NCI-H2081 (cell line): ENCODE results near the gene TIMM17B.

ENCODE experiments used
- DNase-seq, 2 experiments: peaks; one replicate each; lab custom pipeline; 2025; lab: John Stamatoyannopoulos, UW

TIMM17B gene

GRCh38 chrX:48897625-48898306, at the start of gene TIMM17B, which contains the start of gene PQBP1:
TSS of gene TIMM17B (minus strand) at chrX:48897768. CDS start at chrX:48897749, 19 bp downstream.
TSS of gene PQBP1 (plus strand) at chrX:48897930. CDS start at chrX:48898510, 580 bp downstream.
- DNase-seq, result peak; percentile 90 to 98

GRCh38 chrX:48945517-48946348, 48.2 kb upstream of the TIMM17B start:
- DNase-seq, result peak; percentile 19 to 24

- no peak for DNase-seq
Measured at GRCh38 chrX:48942895-48943294, 45.3 kb upstream of the TIMM17B start.

GRCh38 chrX:48940404-48940955, 42.9 kb upstream of the TIMM17B start:
- DNase-seq, result no peak

- DNase-seq, result no peak
Measured at GRCh38 chrX:48939524-48940228, 42.1 kb upstream of the TIMM17B start.

GRCh38 chrX:48938721-48939425, 41.3 kb upstream of the TIMM17B start:
- no peak for DNase-seq

GRCh38 chrX:48937054-48937907, 39.7 kb upstream of the TIMM17B start:
- no peak for DNase-seq

- no peak for DNase-seq
Measured at GRCh38 chrX:48936429-48937053, 39.0 kb upstream of the TIMM17B start.

- DNase-seq, result no peak
Measured at GRCh38 chrX:48935301-48935670, 37.7 kb upstream of the TIMM17B start.

- no peak for DNase-seq
Measured at GRCh38 chrX:48934581-48935300, 37.2 kb upstream of the TIMM17B start.

GRCh38 chrX:48933757-48934156, 36.2 kb upstream of the TIMM17B start:
- no peak for DNase-seq

- DNase-seq, result no peak
Measured at GRCh38 chrX:48927736-48928382, 30.3 kb upstream of the TIMM17B start.

GRCh38 chrX:48927123-48927522, 29.6 kb upstream of the TIMM17B start:
- DNase-seq, result no peak

- no peak for DNase-seq
Measured at GRCh38 chrX:48924270-48924669, 26.7 kb upstream of the TIMM17B start.

- DNase-seq, result no peak
Measured at GRCh38 chrX:48923771-48924170, 26.2 kb upstream of the TIMM17B start.

GRCh38 chrX:48920718-48921104, 23.1 kb upstream of the TIMM17B start:
- DNase-seq, result no peak

GRCh38 chrX:48919947-48920717, 22.6 kb upstream of the TIMM17B start:
- DNase-seq, result no peak

GRCh38 chrX:48919360-48919841, 21.8 kb upstream of the TIMM17B start:
- DNase-seq, result no peak
